Astrocyte of the cerebellum (primary cell): Measurements from ENCODE around the gene ITPRID1.

Experiments
- DNase-seq: peaks from one replicate; pipeline ENCODE4 v3.0.0-alpha.2; 2011; ENCODE audit warnings: low read depth
- H3K4me3 ChIP-seq: 2 replicates; pipeline ENCODE4 v1.5.1; 2011; ENCODE audit warnings: mild to moderate bottlenecking, low read depth, low read length, moderate library complexity
- CTCF ChIP-seq: IDR thresholded peaks from 2 replicates; pipeline ENCODE4 v1.5.1; 2012; ENCODE audit warnings: low read length, low read depth, moderate library complexity, mild to moderate bottlenecking; ENCODE audit errors: missing control alignments
- in situ Hi-C: cut with HindIII; loops from 2 replicates; pipeline ENCODE4 v1.10.0; 2017; ENCODE audit warnings: low sequenced_read_pairs

ITPRID1 gene

GRCh38 chr7:31553661-31554081, 39.8 kb downstream of the ITPRID1 start:
- no peak for DNase-seq
- in situ Hi-C loops, result no loop called here
- TF ChIP-seq CTCF, result no peak
- no peak overlapping the region for H3K4me3 ChIP-seq

- TF ChIP-seq CTCF, result no peak
- in situ Hi-C loops, result no loop called here
- no peak overlapping the region for H3K4me3 ChIP-seq
- no peak for DNase-seq
Measured at GRCh38 chr7:31562002-31562401, 48.1 kb downstream of the ITPRID1 start.

GRCh38 chr7:31563522-31563921, 49.6 kb downstream of the ITPRID1 start:
- in situ Hi-C loops, result no loop called here

GRCh38 chr7:31563951-31564350, 50.1 kb downstream of the ITPRID1 start:
- no peak overlapping the region for H3K4me3 ChIP-seq
- in situ Hi-C loops, result no loop called here
- TF ChIP-seq CTCF, result no peak
- DNase-seq, result no peak

More at GRCh38 chr7:31563522-31563921, 49.6 kb downstream of the ITPRID1 start:
- TF ChIP-seq CTCF, result no peak
- no peak for DNase-seq
- H3K4me3 ChIP-seq, result no peak overlapping the region

- in situ Hi-C loops, result no loop called here
- TF ChIP-seq CTCF, result no peak
- no peak overlapping the region for H3K4me3 ChIP-seq
- no peak for DNase-seq
Measured at GRCh38 chr7:31564661-31565060, 50.8 kb downstream of the ITPRID1 start.

- DNase-seq, result no peak
- no peak for TF ChIP-seq CTCF
- in situ Hi-C loops, result no loop called here
- H3K4me3 ChIP-seq, result no peak overlapping the region
Measured at GRCh38 chr7:31569528-31569927, 55.6 kb downstream of the ITPRID1 start.

GRCh38 chr7:31583526-31583925, 69.6 kb downstream of the ITPRID1 start:
- TF ChIP-seq CTCF, result no peak
- DNase-seq, result no peak
- H3K4me3 ChIP-seq, result no peak overlapping the region
- in situ Hi-C loops, result no loop called here
